Stimulated activated CD4-positive, alpha-beta T cell treated with anti-CD3 and anti-CD28 coated beads, Interleukin-4, amount 100 ng/mL, for 4 hours (primary cell): ENCODE data around the gene CCDC92B.
"Not testable (repeated sequence)": the region's sequence is repeated elsewhere in the genome, so short reads cannot be mapped to it uniquely, and the experiment has no call there.

Experiments used
- DNase-seq, 2 experiments: peaks; one replicate each; pipeline ENCODE4 v3.0.0-alpha.2; 2020

The CCDC92B gene

DNA sequence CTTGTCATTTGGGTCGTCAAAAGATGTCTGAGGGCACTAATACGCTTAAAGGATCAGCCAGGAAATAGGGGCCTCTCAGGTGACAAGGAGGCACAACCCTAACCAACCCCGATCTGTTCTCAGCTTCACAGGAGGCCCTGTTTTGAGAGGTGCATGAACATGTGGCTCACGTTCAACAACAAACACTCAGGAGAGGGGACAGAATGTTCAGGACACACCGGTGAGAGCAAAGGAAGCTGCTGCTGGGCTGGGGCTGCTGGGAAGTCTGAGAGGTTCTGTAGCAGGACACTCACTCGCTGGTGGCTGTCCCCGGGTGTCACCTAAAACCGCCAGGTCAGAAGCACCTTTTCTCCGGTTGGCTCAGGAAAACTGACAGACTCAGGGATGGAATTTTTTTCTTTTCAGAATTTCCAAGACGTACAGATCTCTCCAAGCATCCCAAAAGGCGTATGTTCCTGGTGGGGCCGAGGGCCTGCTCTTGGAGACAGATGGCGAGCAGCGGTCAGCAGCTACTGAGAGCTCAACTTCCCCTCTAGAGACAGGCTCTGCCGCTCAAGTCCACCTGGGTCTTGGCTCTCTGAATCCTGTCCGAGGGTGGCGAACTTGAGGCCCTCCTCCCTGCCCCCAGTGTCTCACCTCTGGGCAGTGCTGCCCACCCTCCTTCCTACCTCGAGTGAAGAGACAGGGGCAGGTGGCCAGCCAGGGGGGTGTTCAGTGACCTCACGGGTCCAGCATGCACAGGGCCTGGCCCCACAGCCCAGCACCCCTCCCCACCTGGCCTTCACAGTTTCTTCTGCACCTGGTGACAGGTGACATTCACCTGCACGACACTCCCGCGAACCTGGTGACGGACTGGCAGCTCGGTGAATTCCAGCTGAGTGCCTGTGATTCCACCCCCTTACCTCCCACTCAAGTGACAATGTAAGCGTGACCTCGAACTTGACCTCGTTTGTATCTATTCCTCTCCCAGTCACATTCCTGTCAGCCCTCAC, 60.8 kb downstream of the CCDC92B start:
- no peak for DNase-seq

DNA sequence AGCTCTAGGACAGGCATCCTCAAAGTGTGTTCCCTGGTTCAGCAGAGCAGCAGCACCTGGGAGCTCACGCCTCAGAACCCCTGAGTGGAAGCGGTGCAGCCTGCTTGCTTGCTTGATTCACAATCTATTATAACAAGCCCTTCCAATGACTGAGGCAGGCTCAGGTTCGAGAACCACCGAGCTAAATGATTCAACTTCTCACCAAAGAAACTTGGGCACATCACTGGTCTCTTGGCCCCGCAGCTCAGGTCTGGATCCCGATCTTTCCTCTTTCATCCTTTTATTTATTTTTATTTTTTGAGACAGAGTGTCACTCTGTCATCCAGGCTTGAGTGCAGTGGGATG, 62.4 kb downstream of the CCDC92B start:
- DNase-seq: no peak

DNA sequence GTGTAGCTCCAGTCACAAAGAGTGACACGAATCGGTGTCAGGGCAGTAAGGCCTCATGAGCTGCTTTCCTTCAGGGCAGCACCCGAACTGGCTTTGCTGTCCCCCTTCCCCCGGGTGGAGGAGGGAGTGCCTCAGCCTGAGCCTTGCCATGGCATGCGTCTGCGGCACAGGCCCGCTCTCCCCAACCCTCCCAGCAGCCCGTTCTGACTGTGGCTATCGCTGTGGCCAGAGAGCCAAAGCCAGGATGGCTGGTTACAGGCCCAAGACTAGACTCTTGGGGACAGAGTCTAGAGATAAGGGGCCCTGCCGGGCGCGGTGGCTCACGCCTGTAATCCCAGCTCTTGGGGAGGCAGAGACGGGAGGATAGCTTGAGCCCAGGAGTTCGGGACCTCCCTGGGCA, 63.8 kb downstream of the CCDC92B start:
- DNase-seq: no peak

DNA sequence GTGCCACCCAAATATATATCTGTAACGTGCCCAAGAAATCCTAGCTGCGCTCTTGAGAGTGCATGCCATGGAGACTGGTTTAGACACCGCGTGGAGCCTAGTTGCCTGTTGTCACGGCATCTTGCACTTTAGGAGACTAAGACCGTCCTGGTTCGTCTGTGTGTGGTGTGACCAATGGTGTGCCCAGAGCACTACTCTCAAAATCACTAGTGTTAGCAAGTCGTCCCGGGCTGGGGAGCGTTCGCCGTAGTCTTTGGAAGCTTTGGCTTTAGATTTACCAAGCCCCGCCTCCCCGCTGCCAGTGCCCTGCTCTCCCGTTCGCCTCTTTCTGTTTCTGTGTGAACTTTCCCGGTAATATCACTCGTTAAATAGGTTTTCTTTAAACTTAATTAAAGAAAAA, 64.9 kb downstream of the CCDC92B start:
- no peak for DNase-seq

DNA sequence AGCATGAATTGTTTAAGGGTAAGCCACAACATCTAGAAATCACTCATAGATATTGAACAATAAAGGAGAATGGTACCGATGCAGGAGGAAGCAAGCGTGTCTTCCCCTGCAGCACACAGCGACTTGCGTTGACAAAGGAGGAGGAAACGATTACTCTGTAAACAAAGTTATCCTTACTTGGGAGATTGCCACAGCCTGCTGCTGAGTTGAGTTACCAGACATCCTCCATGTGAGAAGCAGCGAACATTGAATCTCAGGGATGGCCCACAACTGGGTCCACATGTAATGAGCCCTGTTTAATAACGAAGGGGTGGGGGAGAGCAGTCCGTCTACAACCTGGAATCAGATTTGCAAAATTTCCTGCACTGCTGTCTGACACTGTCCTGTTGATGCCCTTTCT, 65.5 kb downstream of the CCDC92B start:
- DNase-seq: no peak

DNA sequence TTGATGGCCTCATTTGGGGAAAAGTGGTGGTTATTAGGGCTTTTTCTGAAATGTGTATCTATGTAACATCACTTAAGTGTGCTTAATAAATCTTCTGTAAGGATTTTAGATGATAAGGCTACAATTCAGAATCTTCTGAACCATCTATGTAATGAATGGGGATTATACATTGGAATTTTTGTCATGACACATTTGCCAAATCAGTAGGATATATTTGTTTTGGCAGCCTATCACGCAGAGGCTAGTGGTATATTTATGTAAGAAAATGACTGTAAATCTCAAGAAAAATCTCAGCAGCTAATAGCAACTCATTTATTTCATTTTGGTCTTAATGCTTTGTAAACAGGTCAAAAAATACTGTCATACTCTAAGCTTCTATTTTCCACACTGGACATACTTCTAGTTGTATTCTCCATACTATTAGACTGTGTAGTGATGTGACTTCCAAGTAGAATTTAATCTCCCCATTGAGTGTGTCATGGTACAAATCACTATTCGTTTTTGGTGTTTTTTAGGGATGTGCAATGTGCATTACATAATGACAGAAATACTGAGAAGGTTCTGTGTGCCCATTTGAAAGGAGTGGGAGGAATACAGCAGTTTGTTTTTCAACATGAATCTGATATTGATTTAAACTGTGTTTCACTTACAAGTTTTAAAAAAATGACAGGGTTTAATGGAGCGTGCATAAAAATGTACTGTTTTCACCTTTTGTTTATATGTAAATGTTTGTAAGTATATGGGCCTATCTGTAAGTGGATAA, 67.1 kb downstream of the CCDC92B start:
- no peak for DNase-seq

DNA sequence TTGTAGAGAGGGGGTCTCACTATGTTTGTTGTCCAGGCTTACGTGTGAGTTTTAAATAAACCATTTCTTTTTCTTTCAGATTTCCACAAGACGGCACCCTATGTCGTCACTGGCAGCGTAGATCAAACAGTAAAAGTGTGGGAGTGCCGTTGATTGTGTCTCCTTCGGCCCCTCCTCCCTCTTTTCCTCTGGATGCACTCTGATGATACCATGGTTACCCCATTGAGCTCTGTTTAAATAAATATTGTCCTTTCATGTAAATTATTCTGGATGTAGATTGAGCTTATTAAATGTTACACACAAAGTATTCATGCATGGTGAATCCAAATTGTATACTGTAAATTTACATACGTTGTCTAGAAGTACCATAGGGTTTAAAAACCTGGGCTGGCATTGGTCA, 67.8 kb downstream of the CCDC92B start:
- no peak for DNase-seq

DNA sequence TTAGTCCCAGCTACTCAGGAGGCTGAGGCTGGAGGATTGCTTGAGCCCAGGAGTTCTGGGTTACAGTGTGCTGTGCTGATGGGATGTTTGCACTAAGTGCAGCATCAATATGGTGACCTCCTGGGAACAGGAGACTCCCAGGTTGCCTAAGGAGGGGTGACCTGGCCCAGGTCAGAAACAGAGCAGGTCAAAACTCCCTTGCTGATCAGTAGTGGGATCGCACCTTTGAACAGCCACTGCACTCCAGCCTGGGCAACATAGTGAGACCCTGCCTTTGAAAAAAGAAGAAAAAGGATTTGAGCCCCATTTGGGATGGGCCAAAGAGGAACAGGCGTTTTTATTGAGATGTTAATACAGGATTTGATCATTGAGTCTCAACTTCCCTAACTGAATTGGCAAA, 68.5 kb downstream of the CCDC92B start:
- no peak for DNase-seq

DNA sequence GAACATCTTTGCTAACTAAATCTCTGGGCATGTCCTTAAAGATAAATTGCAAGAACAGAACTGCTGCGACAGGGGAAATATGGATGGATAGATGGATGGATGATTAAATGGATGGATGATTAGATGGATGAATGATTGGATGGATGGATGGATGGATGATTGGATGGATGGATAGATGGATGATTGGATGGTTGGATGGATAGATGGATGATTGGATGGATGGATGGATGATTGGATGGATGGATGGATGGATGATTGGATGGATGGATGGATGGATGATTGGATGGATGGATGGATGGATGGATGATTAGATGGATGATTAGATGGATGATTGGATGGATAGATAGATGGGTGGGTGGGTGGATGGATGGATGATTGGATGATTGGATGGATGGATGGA, 70.2 kb downstream of the CCDC92B start:
- DNase-seq: not testable (repeated sequence)
